Heart left ventricle (tissue), 16 donors: Measurements from ENCODE around the gene FBXO3. TPM values are rescaled to one million over a fixed set of nuclear protein-coding genes. Genes with fewer than 3 reads are reported as not detected.

ENCODE experiments used
- ATAC-seq, 4 donors: fragments of 200-7000 bp; cut with Tn5 transposase; one replicate each; pipeline ENCODE4 v1.9.1; 2020 to 2022; ENCODE audit warnings: moderate library complexity in 4 of 4, mild to moderate bottlenecking in 3 of 4, moderate number of reproducible peaks in 1 of 4
- DNase-seq, 5 donors: peaks; one replicate each; pipeline ENCODE4 v3.0.0-alpha.2; 2020
- H3K27ac ChIP-seq, 12 donors: fragments of 200-600 bp; sonication (generic) in 4 of 12; one replicate each; pipeline versions ENCODE4 v1.5.0 to v1.8.0; 2016 to 2022; ENCODE audit warnings: mild to moderate bottlenecking in 2 of 12
- H3K27me3 ChIP-seq, 9 donors: fragments of 200-600 bp; sonication (generic) in 2 of 9; one replicate each; pipeline versions ENCODE4 v1.5.1 to v1.8.0; 2016 to 2022; ENCODE audit warnings: mild to moderate bottlenecking in 3 of 9
- H3K36me3 ChIP-seq, 9 donors: fragments of 200-600 bp; sonication (generic) in 2 of 9; one replicate each; pipeline versions ENCODE4 v1.5.0 to v1.8.0; 2018 to 2022; ENCODE audit warnings: mild to moderate bottlenecking in 2 of 9
- H3K4me1 ChIP-seq, 12 donors: fragments of 200-600 bp; sonication (generic) in 4 of 12; one replicate each; pipeline versions ENCODE4 v1.5.0 to v1.8.0; 2016 to 2022; ENCODE audit warnings: mild to moderate bottlenecking in 3 of 12
- H3K4me3 ChIP-seq, 12 donors: fragments of 200-600 bp; sonication (generic) in 4 of 12; one replicate each; pipeline versions ENCODE4 v1.5.0 to v1.8.0; 2017 to 2022; ENCODE audit warnings: mild to moderate bottlenecking in 9 of 12, moderate library complexity in 4 of 12
- H3K9me3 ChIP-seq, 12 donors: fragments of 200-600 bp; sonication (generic) in 4 of 12; one replicate each; pipeline versions ENCODE4 v1.5.0 to v1.8.0; 2016 to 2022; ENCODE audit warnings: mild to moderate bottlenecking in 1 of 12
- POLR2A ChIP-seq, 2 donors: fragments of 450-650 bp; IDR thresholded peaks; one replicate each; pipeline ENCODE4 v1.6.1; 2017; ENCODE audit warnings: antibody characterized with exemption in 2 of 2, mild to moderate bottlenecking in 2 of 2, moderate library complexity in 2 of 2
- WGBS, 4 donors: extraction: QIAGEN DNeasy Blood & Tissue Kit in 2 of 4; methylation state at CpG; one replicate each; pipeline versions ENCODE4 v1.1.5 to v1.1.7; 2013 to 2018; 5-methylcytosine and 5-hydroxymethylcytosine counted together
- intact Hi-C, 10 donors: fragments of 100-400 bp; cut with DNase I; formaldehyde crosslinking; loops; one replicate each; pipeline versions ENCODE4 v1.11.1 to v1.14.2; 2022
- polyA plus RNA-seq, 2 donors: library from polyadenylated mRNA; stranded (reverse); fragments of 200-250 nt; gene quantifications; one replicate each; pipeline ENCODE4 v1.2.3, GENCODE V29; 2013
- total RNA-seq, 9 donors: library from RNA; depleted of rRNA in 2 of 9; stranded (reverse); fragments of >200 nt in 2 of 9; fragmentation: NEBNext Ultra II Directional in 3 of 9; extraction: Animal tissue kit (Norgen Biotek cat#: 25700) in 3 of 9; gene quantifications; one replicate each; pipeline versions ENCODE4 v1.1.0 to v1.2.4, GENCODE V29; 2016 to 2023
- TF ChIP-seq, protein P1 (sequence below), 12 donors: fragments of 200-600 bp; sonication (generic) in 4 of 12; IDR thresholded peaks; one replicate each; pipeline versions ENCODE4 v1.5.0 to v1.8.0; 2018 to 2022; ENCODE audit warnings: antibody characterized with exemption in 12 of 12, mild to moderate bottlenecking in 5 of 12
- donor health status: ischemic (EF 13 %, LVEDD 7.1; RV severe dilation, severe dysfunction).
- donor health status: healthy with polysubstance abuse.
- donor health status: DM: no; HTN: yes; CAD: no.
- donor health status: DM: no; HTN: no; CAD: no.
- donor health status: ischemic (EF 25% LVEDD 6.9; RV normal size, moderate dysfunction).
- donor health status: ischemic (EF 25% LVEDD 5.7; RV mildly dilated, moderate dysfunction).
- donor health status: healthy.
- donor health status: DM: yes; HTN: yes; CAD: no.
- donor health status: ischemic (EF 35%, LVEDD 5.7; RV mildly dilated, moderate dysfunction).
- donor health status: nonischemic (EF 11% LVEDD 7.7; RV severe dilation, severe dysfunction).
- donor health status: DM: yes; HTN: yes; CAD: no.
- donor health status: PGD.
- donor health status: ischemic (EF 29% LVEDD 5.4; RV normal size, mild dysfunction).
- donor health status: nonischemic (EF 23%, LVEDD 6.1; RV moderate dilation, normal function).

Gene FBXO3
- total and polyA plus RNA-seq, 11 donors, result 25.7 to 72.8 (median 49.8) TPM

DNA sequence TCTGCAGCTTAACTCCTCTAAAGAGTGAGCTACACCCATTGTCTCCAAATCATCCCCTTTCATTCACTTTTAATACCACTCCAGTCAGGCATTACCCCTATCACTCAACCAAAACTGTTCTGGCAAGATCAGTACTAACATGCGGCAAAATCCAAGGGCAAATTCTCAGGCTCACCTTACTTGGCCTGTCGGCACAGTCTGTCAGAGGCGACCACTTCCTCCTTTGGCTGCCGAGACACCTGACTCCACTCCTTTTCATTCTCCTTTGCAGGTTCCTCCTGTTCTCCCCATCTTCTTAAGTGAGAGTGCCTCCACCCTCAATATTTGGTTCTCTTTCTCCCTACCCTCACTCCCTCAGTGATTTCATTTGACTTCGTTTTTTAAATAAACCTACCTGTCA, 77.9 kb downstream of the FBXO3 start:
- Histone ChIP-seq H3K4me1 (peaks cover 16 to 83% (median 52%) of the 10 kb centered on the region in 12 donors), H3K4me3 (no peak overlapping the region), H3K36me3 (no peaks in the 10 kb centered on the region), H3K27ac (no peak overlapping the region), H3K9me3 (no peaks in the 10 kb centered on the region), H3K27me3 (no peaks in the 10 kb centered on the region)
- no peak for TF ChIP-seq POLR2A (IDR thresholded peaks at IDR 0.05)
- TF ChIP-seq, protein P1, sequence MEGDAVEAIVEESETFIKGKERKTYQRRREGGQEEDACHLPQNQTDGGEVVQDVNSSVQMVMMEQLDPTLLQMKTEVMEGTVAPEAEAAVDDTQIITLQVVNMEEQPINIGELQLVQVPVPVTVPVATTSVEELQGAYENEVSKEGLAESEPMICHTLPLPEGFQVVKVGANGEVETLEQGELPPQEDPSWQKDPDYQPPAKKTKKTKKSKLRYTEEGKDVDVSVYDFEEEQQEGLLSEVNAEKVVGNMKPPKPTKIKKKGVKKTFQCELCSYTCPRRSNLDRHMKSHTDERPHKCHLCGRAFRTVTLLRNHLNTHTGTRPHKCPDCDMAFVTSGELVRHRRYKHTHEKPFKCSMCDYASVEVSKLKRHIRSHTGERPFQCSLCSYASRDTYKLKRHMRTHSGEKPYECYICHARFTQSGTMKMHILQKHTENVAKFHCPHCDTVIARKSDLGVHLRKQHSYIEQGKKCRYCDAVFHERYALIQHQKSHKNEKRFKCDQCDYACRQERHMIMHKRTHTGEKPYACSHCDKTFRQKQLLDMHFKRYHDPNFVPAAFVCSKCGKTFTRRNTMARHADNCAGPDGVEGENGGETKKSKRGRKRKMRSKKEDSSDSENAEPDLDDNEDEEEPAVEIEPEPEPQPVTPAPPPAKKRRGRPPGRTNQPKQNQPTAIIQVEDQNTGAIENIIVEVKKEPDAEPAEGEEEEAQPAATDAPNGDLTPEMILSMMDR (IDR thresholded peaks at IDR 0.05), result no peak
- intact Hi-C loops, result loop anchor here in 2 of 10 donors (10.0 kb wide), 2 partner anchors 128 to 442 kb away; partner anchors contain the start of gene HIPK3 (in 1 of the 2)
- no peak for DNase-seq
- no peak for ATAC-seq
- WGBS, 4 donors, result 83 to 87% (median 85%) methylated on average over 5 of the region's 5 CpGs

DNA sequence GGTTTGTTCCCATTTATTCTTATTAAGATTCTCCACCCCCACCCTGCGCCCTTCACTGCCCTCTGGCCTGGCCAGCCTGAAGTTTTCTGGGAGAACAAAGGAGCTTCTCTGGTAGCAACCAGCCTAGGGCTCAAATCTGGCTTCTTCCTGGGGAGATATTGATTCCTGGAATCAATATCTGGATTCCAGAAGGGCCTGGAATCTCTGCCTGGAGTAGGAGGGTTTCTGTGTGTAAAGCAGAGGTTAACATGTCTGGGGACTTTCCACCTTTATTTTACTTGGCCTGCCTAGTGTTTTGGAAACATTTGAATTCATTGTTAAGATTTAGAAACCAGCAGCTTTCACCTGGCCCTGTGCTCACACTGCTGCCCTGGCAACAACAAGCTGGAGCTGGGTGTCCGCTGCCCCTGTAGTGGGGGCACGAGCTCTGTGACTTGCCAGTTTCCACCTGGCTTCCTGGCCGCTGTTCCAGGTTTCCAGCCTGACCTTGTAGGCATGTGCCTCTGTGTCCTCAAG, 79.2 kb downstream of the FBXO3 start:
- Histone ChIP-seq H3K27me3 (no peaks in the 10 kb centered on the region), H3K4me1 (peaks cover 17 to 85% (median 58%) of the 10 kb centered on the region in 12 donors), H3K27ac (peak overlapping the region in 9 of 12 donors; percentile 8 to 58 (median 37)), H3K4me3 (no peak overlapping the region), H3K9me3 (no peaks in the 10 kb centered on the region), H3K36me3 (no peaks in the 10 kb centered on the region)
- 55 to 88% (median 61%) methylated on average over 4 of the region's 4 CpGs for WGBS, 4 donors
- TF ChIP-seq, protein P1 (IDR thresholded peaks at IDR 0.05), result no peak
- no peak for TF ChIP-seq POLR2A (IDR thresholded peaks at IDR 0.05)
- intact Hi-C loops, result loop anchor here in 2 of 10 donors (10.0 kb wide), 2 partner anchors 130 to 440 kb away; partner anchors contain the start of gene HIPK3 (in 1 of the 2)
- DNase-seq (peak in 1 of 5 donors; percentile 39), ATAC-seq (no peak)

DNA sequence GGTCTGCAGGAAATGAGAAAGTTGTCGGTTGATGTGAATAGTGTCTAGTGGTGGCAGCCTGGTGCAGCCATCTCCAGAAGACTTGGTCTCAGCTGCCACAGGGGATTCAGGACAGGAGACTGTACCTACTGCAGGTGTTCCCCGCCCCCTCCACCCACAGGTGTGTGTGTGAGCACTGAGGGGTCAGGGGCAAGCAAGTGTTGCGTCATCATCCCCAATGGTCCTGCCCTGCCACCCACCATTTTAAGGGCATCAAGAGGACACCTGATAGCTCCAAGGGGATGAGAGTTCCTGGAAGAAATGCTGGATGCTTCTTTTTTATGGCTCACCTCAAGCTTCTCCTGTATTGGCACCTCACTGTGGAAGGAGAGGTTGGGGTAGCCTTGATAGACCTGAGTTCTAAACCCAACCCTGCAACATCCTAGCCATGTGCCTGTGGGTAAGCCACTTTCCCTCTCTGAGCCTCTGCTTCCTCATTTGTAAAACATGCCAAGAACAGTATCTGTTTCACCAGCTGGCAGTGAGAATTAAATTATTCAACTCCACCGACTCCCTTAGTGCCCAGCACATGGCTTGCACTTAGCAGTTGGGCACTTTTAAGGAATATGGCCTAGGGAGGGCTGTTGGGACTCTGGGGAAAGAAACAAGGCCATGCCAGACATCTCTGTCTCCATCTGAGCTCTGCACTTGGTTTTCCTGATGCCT, 79.8 kb downstream of the FBXO3 start:
- H3K27ac ChIP-seq, result peak overlapping the region in 9 of 12 donors; percentile 8 to 58 (median 37)

More for the DNA sequence above, 79.8 kb downstream of the FBXO3 start:
- intact Hi-C loops, result loop anchor here in 4 of 10 donors (5.0 to 10.0 kb wide), 5 partner anchors 48 to 532 kb away; partner anchors contain the start of genes HIPK3 (in 2 of the 4) and CSTF3 (in 1 of the 4)
- H3K27me3 ChIP-seq, result no peaks in the 10 kb centered on the region
- WGBS, 4 donors, result 69 to 84% (median 78%) methylated on average over 4 of the region's 4 CpGs
- no peak overlapping the region for H3K4me3 ChIP-seq
- TF ChIP-seq, protein P1 (IDR thresholded peaks at IDR 0.05), result no peak
- no peak for TF ChIP-seq POLR2A (IDR thresholded peaks at IDR 0.05)
- no peak for DNase-seq
- peaks cover 19 to 85% (median 59%) of the 10 kb centered on the region in 12 donors for H3K4me1 ChIP-seq
- no peak for ATAC-seq
- no peaks in the 10 kb centered on the region for H3K36me3 ChIP-seq
- no peaks in the 10 kb centered on the region for H3K9me3 ChIP-seq
